HG03575 (cell line): ENCODE measurements around the gene PLRG1.

Source experiments
- ATAC-seq: cut with Tn5 transposase; IDR thresholded peaks from one replicate; pipeline ENCODE4 v1.9.1; 2021; ENCODE audit not compliant: unreplicated experiment, insufficient number of reproducible peaks, low FRiP score; ENCODE audit errors: extremely low read depth

The PLRG1 gene

DNA sequence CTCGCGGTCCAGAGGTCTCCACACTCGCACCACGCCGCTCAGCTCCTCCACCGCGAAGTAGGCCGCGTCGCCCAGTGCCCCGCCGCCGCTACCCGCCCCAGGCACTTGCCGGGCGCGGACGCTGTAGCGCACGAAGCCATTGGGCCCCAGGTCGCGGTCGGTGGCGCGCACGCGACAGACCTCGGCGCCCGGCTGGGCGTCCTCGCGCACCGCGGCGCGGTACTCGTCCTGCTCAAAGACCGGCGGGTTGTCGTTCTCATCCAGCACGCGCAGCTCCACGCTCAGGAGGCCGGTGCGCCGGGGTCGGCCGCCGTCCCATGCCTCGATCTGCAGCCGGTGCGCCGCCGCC lies 60.0 kb downstream of the PLRG1 start:
- ATAC-seq, result no peak

DNA sequence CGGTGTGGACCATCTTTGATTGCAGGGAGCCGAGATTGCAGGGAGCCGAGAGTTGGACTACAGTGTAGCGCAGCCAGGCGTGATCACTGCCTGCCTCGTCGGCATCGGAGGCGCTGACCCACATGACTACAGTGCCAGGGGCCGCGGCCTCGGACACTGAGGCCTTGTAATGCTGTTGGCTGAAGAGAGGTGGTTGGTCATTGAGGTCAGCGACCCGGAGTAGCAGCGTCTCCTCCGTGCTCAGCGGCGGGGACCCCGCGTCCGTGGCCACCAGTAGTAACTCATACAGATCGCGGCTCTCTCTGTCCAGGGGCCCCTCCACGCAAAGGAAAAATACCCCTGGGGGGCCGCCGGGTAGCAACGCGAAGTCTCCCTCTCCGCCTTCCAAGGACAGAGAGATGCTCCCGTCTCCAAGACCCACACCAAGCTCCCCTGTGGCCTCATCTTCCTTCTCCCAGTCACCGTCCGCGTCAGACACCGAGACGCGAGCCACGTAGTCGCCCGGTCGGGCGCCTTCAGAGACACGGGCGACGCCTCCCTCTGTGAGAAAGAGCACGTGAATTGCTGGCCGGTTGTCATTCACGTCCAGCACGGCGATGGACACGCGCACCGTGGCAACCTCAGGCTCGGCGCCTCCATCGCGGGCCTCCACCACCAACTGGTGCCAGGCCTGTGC lies 60.5 kb downstream of the PLRG1 start:
- ATAC-seq, result no peak

DNA sequence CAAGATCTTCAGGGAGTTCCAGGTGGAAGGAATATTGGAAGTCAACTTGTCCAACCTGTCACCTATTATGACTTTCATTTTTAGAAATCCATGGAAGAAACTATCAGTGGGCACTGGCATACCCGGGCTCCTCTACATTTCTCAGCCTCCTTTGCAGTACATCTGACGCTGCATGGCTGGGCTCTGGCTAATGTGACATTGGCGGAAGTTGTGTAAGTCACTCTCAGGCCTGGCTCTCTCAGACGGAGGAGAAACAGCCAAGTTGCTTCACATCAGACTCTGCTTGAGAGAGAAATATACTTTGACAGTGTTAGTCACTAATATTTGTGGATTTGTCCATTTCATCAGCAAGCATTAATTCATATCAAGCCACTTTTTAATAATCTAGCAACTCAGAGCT lies 63.1 kb downstream of the PLRG1 start:
- ATAC-seq, result no peak

DNA sequence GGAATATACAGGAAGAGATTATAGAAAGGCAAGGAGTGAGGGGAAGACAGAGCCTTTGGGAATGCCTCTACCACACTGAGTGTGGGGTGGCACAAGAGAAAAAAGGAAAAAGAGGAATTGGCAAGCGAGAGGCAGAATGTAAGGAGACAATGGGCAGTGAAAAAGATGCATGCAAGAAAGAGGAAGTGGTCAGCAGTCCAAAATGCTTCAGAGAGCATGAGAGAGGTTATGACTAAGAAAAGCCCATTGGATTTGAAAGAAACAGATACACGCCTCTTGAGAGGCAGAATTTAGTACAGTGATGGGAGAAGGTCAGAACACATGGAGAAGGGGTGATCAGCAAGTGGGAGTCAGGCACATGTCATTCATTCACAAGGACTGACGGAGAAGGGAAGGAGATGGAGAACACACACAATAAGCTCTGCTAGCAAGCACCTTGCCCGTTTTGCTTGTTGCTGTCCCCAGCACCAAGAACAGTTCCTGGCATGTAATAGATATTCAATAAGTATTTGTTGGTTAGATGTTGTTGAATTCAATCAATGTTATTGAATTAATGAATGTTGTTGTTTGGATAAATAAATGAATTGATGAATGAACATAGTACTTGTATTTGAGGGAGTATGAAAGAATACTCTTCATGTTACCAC lies 65.0 kb downstream of the PLRG1 start:
- ATAC-seq, result peak; percentile 93
